T-cell (primary cell): ENCODE results near the gene MT1X. TPM values are rescaled to one million over a fixed set of nuclear protein-coding genes. Genes with fewer than 3 reads are reported as not detected.

Source experiments
- ATAC-seq, 4 experiments: fragments of 200-7000 bp in 3 of 4; fragments of 150-1000 bp in 1 of 4; cut with Tn5 transposase; replicated peaks in 1 of 4; 1 replicate in 3 of 4; 2 replicates in 1 of 4; pipeline ENCODE4 v1.10.0; 2021; ENCODE audit warnings: moderate library complexity in 3 of 4, mild to moderate bottlenecking in 2 of 4, moderate number of reproducible peaks in 1 of 4
- CTCF ChIA-PET, 2 donors: fragments of 300-600 bp; sonication (Branson Sonifier 250); formaldehyde crosslinking; loops; one replicate each; lab custom pipeline; 2022; ENCODE audit warnings: antibody characterized with exemption in 2 of 2; lab: Charles Lee
- POLR2A ChIA-PET, 2 donors: fragments of 300-600 bp; sonication (Branson Sonifier 250); formaldehyde crosslinking; loops; one replicate each; lab custom pipeline; 2022; ENCODE audit warnings: antibody characterized with exemption in 2 of 2; lab: Charles Lee
- DNase-seq, 35 experiments: peaks; one replicate each; pipeline versions ENCODE4 v3.0.0 to v3.0.0-alpha.2; 2013 to 2023
- H3K27ac ChIP-seq: one replicate; pipeline ENCODE4 v1.5.1; 2013; ENCODE audit warnings: low read length
- H3K27me3 ChIP-seq, 2 experiments: replicated peaks in 1 of 2; 1 replicate in 1 of 2; 2 replicates in 1 of 2; pipeline versions ENCODE4 v1.6.1 to v1.7.0; 2013; ENCODE audit warnings: low read length in 1 of 2, mixed read lengths in 1 of 2; ENCODE audit not compliant: control insufficient read depth in 2 of 2, insufficient read depth in 2 of 2; ENCODE audit errors: extremely low read depth in 1 of 2
- H3K36me3 ChIP-seq, 2 donors: 1 replicate in 1 of 2; 2 replicates in 1 of 2; pipeline versions ENCODE4 v1.6.1 to v1.7.0; 2013; ENCODE audit warnings: low read length in 1 of 2; ENCODE audit not compliant: control insufficient read depth in 2 of 2, insufficient read depth in 1 of 2; ENCODE audit errors: extremely low read depth in 1 of 2
- H3K4me1 ChIP-seq, 2 experiments: 1 replicate in 1 of 2; 2 replicates in 1 of 2; pipeline versions ENCODE4 v1.6.1 to v1.7.0; 2013; ENCODE audit warnings: low read length in 2 of 2, mixed read lengths in 1 of 2; ENCODE audit not compliant: insufficient read depth in 2 of 2, control insufficient read depth in 1 of 2; ENCODE audit errors: extremely low read depth in 1 of 2
- H3K4me3 ChIP-seq, 2 donors: 1 replicate in 1 of 2; 2 replicates in 1 of 2; pipeline versions ENCODE4 v1.5.1 to v1.7.0; 2013; ENCODE audit warnings: mild to moderate bottlenecking in 2 of 2, low read length in 1 of 2, moderate library complexity in 1 of 2; ENCODE audit not compliant: control insufficient read depth in 1 of 2; ENCODE audit errors: extremely low read depth in 1 of 2
- H3K9me3 ChIP-seq: 2 replicates; pipeline ENCODE4 v1.7.0; 2013
- H3K27ac Mint-ChIP-seq, 2 donors: one replicate each; pipeline ENCODE4 v1.8.0; 2020 to 2021; ENCODE audit warnings: mild to moderate bottlenecking in 2 of 2, mixed read lengths in 2 of 2
- H3K27me3 Mint-ChIP-seq, 2 donors: one replicate each; pipeline ENCODE4 v1.8.0; 2021 to 2022; ENCODE audit warnings: mixed read lengths in 2 of 2
- H3K36me3 Mint-ChIP-seq: one replicate; pipeline ENCODE4 v1.8.0; 2021; ENCODE audit warnings: mixed read lengths
- H3K4me1 Mint-ChIP-seq, 3 donors: one replicate each; pipeline ENCODE4 v1.8.0; 2020 to 2022; ENCODE audit warnings: mixed read lengths in 3 of 3, mild to moderate bottlenecking in 1 of 3
- H3K4me3 Mint-ChIP-seq, 3 donors: one replicate each; pipeline ENCODE4 v1.8.0; 2020 to 2022; ENCODE audit warnings: mild to moderate bottlenecking in 3 of 3, mixed read lengths in 3 of 3, moderate library complexity in 3 of 3
- H3K9me3 Mint-ChIP-seq, 3 donors: one replicate each; pipeline ENCODE4 v1.8.0; 2020 to 2022; ENCODE audit warnings: mixed read lengths in 3 of 3
- WGBS: methylation state at CpG from one replicate; pipeline ENCODE4 v1.1.5; 2013; ENCODE audit warnings: missing lambda C conversion rate; ENCODE audit not compliant: insufficient coverage; 5-methylcytosine and 5-hydroxymethylcytosine counted together
- total RNA-seq, 35 experiments: library from RNA in 6 of 35; stranded (reverse) in 6 of 35; fragments of 120-200 nt in 1 of 35; gene quantifications; one replicate each; pipeline versions ENCODE4 v1.2.1 to v1.2.4 and lab custom pipeline; 2013 to 2026

The MT1X gene
- total RNA-seq, 5 donors from 2014 or later (not counting 1 experiment from before 2014, with no cell fraction given) = 18.7 to 30.8 (median 28.8) TPM

DNA sequence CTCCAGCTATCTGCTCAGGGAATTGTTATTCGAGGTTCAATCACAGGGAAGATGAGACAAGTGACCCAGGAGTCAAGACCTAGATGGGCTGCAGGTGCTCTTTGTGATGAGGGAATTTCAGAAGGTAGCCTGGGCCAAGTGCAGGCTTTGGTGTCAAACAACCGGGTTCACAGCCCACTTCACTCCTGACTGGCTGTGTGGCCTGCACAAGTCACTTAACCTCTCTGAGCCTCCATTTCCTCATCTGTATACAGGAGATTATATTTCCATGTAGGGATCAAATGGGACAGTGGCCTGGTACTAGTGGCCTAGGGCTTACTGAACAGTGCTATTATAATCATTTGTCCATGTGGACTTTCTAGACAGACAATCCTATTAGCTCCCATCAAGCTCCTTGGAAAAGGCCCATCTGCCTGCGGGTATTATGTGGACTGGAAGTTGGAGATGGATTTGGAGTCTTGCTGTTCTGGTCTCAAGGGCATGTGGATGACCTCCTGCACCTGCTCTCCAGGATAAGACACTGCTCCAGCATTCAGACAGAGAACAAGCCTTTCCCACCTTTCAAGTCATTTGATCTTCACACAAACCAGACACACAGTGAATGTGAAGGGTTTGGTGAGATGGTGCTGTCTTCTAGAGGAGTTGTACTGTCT, 3.1 kb upstream of the MT1X start:
- H3K4me1 ChIP-seq = peaks cover 12 to 39% of the 10 kb centered on the region in 2 experiments
- DNase-seq (no peak), ATAC-seq (no peak)
- Mint-ChIP-seq H3K4me1 (peaks cover 32 to 41% (median 37%) of the 10 kb centered on the region in 3 donors), H3K27me3 (peaks cover 0 to 17% of the 10 kb centered on the region in 2 donors), H3K36me3 (peaks cover under 1% of the 10 kb centered on the region), H3K4me3 (no peak overlapping the region), H3K27ac (peak overlapping the region in 1 of 2 donors; percentile 22), H3K9me3 (no peaks in the 10 kb centered on the region)
- POLR2A ChIA-PET = no interaction called here
- H3K4me3 ChIP-seq = no peak overlapping the region
- no peaks in the 10 kb centered on the region for H3K9me3 ChIP-seq
- CTCF ChIA-PET = interaction anchor here in 1 of 2 donors (0.6 kb wide), 1 partner anchor 334 kb away, joined by 3 read pairs; no protein-coding TSS in a partner anchor
- WGBS = no CpG with 5 or more reads among the region's 3 CpGs
- H3K36me3 ChIP-seq = no peaks in the 10 kb centered on the region
- H3K27ac ChIP-seq = no peak overlapping the region
- peaks cover 0 to 18% of the 10 kb centered on the region in 2 experiments for H3K27me3 ChIP-seq

GRCh38 chr16:56679818-56680217, 2.5 kb upstream of the MT1X start:
- no peak overlapping the region for H3K4me3 ChIP-seq
- WGBS = 81% methylated on average over 5 of the region's 6 CpGs
- H3K36me3 ChIP-seq = no peaks in the 10 kb centered on the region
- peaks cover 34 to 42% (median 39%) of the 10 kb centered on the region in 3 donors for H3K4me1 Mint-ChIP-seq
- H3K9me3 Mint-ChIP-seq = no peaks in the 10 kb centered on the region
- H3K4me3 Mint-ChIP-seq = no peak overlapping the region
- DNase-seq (no peak), ATAC-seq (no peak)
- H3K27ac ChIP-seq = no peak overlapping the region
- POLR2A ChIA-PET = interaction anchor here in 1 of 2 donors (0.6 kb wide), 1 partner anchor 11 kb away, joined by 3 read pairs; no protein-coding TSS in a partner anchor
- H3K27ac Mint-ChIP-seq = peak overlapping the region in 1 of 2 donors; percentile 22
- peaks cover 0 to 18% of the 10 kb centered on the region in 2 experiments for H3K27me3 ChIP-seq
- H3K36me3 Mint-ChIP-seq = peaks cover 4% of the 10 kb centered on the region
- no peaks in the 10 kb centered on the region for H3K9me3 ChIP-seq
- CTCF ChIA-PET = no interaction called here
- peaks cover 0 to 13% of the 10 kb centered on the region in 2 donors for H3K27me3 Mint-ChIP-seq
- peaks cover 12 to 39% of the 10 kb centered on the region in 2 experiments for H3K4me1 ChIP-seq

- H3K27ac ChIP-seq = peak overlapping the region; percentile 71
- CTCF ChIA-PET = interaction anchor here (0.5 to 1.1 kb wide), 4 partner anchors 8 to 149 kb away, joined by 3 to 6 read pairs (median 4); partner anchors contain the start of gene MT2A (in 1 of the 2)
- peak overlapping the region; percentile 69 to 88 for H3K4me3 ChIP-seq
- DNase-seq (peak in 1 of 35 experiments; percentile 17), ATAC-seq (peak; percentile 2 to 12 (median 7))
- POLR2A ChIA-PET = interaction anchor here (0.6 to 0.7 kb wide), 2 partner anchors 29 to 60 kb away, joined by 3 to 4 read pairs; no protein-coding TSS in a partner anchor
- no peaks in the 10 kb centered on the region for H3K9me3 ChIP-seq
- Mint-ChIP-seq H3K4me3 (peak overlapping the region; percentile 91 to 92 (median 91)), H3K4me1 (peaks cover 24 to 30% (median 27%) of the 10 kb centered on the region in 3 donors), H3K36me3 (peaks cover 11% of the 10 kb centered on the region), H3K27me3 (no peaks in the 10 kb centered on the region), H3K9me3 (peaks cover 0 to 2% (median 0%) of the 10 kb centered on the region in 3 donors), H3K27ac (peak overlapping the region; percentile 96 to 98)
- no peaks in the 10 kb centered on the region for H3K36me3 ChIP-seq
- H3K4me1 ChIP-seq = peaks cover 9 to 26% of the 10 kb centered on the region in 2 experiments
- no peaks in the 10 kb centered on the region for H3K27me3 ChIP-seq
- no CpG with 5 or more reads among the region's 8 CpGs for WGBS
Observed at GRCh38 chr16:56682703-56683397, 580 bp downstream of the MT1X start.

GRCh38 chr16:56683424-56684172, 1.3 kb downstream of the MT1X start:
- peak overlapping the region; percentile 39 to 55 for H3K27ac Mint-ChIP-seq
- POLR2A ChIA-PET = interaction anchor here in 1 of 2 donors (0.7 kb wide), 1 partner anchor 60 kb away, joined by 4 read pairs; no protein-coding TSS in a partner anchor
- CTCF ChIA-PET = interaction anchor here (0.5 to 1.3 kb wide), 4 partner anchors 18 to 410 kb away, joined by 3 to 6 read pairs (median 4); no protein-coding TSS in a partner anchor

GRCh38 chr16:56684256-56684925, 2.1 kb downstream of the MT1X start:
- no peaks in the 10 kb centered on the region for H3K27me3 Mint-ChIP-seq
- peaks cover 0 to 2% (median 0%) of the 10 kb centered on the region in 3 donors for H3K9me3 Mint-ChIP-seq
- H3K27ac ChIP-seq = no peak overlapping the region
- no peaks in the 10 kb centered on the region for H3K36me3 ChIP-seq
- POLR2A ChIA-PET = no interaction called here
- ATAC-seq = no peak
- H3K27ac Mint-ChIP-seq = peak overlapping the region; percentile 39 to 55
- peaks cover 11% of the 10 kb centered on the region for H3K36me3 Mint-ChIP-seq
- peak overlapping the region in 2 of 3 donors; percentile 91 for H3K4me3 Mint-ChIP-seq
- peaks cover 9 to 26% of the 10 kb centered on the region in 2 experiments for H3K4me1 ChIP-seq
- peaks cover 24 to 30% (median 27%) of the 10 kb centered on the region in 3 donors for H3K4me1 Mint-ChIP-seq
- DNase-seq = no peak
- CTCF ChIA-PET = interaction anchor here in 1 of 2 donors (1.3 kb wide), 1 partner anchor 18 kb away, joined by 3 read pairs; no protein-coding TSS in a partner anchor
- no peaks in the 10 kb centered on the region for H3K27me3 ChIP-seq
- no peaks in the 10 kb centered on the region for H3K9me3 ChIP-seq
- WGBS = 83% methylated on average over 1 of the region's 4 CpGs
- no peak overlapping the region for H3K4me3 ChIP-seq

More at GRCh38 chr16:56683424-56684172, 1.3 kb downstream of the MT1X start:
- Histone ChIP-seq H3K36me3 (no peaks in the 10 kb centered on the region), H3K4me1 (peaks cover 9 to 26% of the 10 kb centered on the region in 2 experiments), H3K27me3 (no peaks in the 10 kb centered on the region), H3K9me3 (no peaks in the 10 kb centered on the region), H3K4me3 (peak overlapping the region in 1 of 2 donors; percentile 69), H3K27ac (no peak overlapping the region)
- peaks cover 0 to 2% (median 0%) of the 10 kb centered on the region in 3 donors for H3K9me3 Mint-ChIP-seq
- no CpG with 5 or more reads among the region's 5 CpGs for WGBS
- peak overlapping the region; percentile 91 to 92 (median 91) for H3K4me3 Mint-ChIP-seq
- no peaks in the 10 kb centered on the region for H3K27me3 Mint-ChIP-seq
- DNase-seq (no peak), ATAC-seq (no peak)
- peaks cover 11% of the 10 kb centered on the region for H3K36me3 Mint-ChIP-seq
- peaks cover 24 to 30% (median 27%) of the 10 kb centered on the region in 3 donors for H3K4me1 Mint-ChIP-seq
